ENCODE data around the gene OBP2B.

The OBP2B gene

DNA sequence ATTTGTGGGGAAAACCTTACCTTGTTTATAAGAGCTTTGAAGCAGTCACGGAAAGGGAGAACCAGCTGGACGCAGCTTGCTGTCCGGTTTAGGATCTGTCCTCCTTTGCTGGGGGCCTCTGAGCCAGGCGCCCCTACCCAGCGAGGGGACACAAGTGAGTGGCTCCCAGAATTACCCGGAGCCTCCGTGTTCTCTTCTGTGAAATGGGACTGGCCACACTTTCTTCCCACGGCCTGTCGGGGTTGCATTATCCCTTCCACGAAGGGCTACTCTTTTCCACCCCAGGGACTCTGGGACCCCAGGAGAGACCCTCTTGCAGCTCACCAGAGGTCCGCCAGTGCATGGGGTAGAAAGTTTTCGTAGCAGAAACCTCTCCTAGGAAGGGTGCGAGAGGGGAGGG is 44.9 kb downstream of the OBP2B start:
- no peak for DNase-seq

DNA sequence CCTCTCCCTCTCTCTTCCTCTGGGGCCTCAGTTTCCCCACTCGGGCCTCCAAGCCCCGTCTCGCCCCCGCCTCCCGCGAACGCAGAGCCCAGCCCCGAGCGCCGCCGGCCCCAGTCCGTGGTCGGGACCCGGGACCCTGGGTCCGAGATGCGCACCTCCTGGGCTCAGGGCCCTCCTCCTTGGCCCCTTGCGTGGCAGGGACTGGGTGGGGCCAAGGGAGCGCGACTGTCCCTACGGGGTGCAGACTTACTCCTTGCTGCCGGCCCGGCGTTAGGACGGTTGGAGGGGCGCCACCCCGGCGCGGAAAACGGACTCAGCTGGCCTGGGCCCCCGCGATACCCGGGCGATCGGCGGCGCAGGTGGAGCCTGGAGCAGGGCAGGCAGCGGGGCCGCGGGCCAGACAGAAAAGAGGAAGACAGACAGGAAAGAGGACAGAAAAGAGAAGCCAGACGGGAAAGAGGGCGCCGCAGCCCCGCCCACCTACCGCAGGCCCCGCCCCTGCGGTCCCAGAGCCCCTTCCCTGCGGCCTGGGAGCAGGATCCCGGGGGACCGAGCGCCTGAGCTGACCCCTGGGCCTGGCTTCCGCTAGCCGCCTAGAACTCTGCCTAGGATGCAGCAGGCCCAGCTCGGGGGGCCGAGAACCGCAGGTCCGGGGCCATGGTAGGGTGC is 45.4 kb downstream of the OBP2B start, which contains the start of gene GBGT1:
TSS of gene GBGT1 (minus strand) at position 411 of the 669 bp plus-strand sequence. CDS start 1,502 bp downstream, outside the sequence.
- peak; percentile 73 for DNase-seq

DNA sequence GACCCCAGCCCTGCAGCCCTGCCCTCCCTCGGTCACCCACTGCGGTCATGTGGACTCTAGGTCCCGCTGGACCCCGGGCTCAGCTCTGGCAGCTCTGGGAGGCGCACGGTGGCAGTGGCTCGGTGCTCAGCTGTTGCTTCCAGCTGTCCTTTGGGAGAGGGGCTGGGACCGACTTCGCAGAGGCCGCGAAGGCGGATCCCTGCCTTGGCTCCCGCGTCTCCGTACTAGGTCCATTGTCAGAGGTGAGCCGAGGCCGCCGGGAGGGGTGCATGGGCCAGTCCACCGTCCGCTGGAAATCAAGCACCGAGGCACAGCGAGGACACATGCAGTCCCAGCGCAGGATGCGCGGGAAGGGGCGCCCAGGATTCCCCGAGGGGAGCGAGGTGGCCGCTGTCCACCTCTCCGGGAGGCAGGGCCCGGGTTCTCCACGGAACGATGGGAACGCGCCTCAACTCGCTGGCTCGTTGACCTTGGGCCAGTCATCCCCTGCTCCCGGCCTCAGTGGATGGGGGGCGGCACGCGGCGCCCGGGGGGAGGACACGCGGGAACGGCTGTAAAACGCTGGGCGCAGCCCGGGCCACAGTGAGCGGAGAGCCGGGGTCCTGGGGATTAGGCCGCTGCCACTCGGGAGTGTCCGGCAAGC is 46.1 kb downstream of the OBP2B start:
- no peak for DNase-seq

DNA sequence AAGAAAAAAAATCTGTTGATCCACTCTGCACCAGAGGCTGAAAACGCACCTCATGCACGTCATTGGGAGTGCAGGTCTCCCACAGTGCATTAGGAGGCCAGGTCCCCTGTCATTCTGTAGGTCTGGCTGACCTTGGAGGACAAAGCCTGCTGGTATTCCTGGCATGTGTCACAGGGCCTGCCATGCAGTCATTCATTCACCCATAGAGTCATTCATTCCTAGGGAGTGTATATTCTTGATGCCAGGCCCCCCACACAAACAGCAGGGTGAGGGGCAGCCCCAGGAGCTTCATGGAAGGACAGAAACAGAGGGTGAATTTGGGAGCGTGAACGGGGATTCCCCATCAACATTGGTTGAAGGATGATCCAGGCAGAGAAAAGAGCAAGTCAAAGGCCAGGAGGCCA is 47.5 kb downstream of the OBP2B start:
- peak; percentile 36 for DNase-seq

DNA sequence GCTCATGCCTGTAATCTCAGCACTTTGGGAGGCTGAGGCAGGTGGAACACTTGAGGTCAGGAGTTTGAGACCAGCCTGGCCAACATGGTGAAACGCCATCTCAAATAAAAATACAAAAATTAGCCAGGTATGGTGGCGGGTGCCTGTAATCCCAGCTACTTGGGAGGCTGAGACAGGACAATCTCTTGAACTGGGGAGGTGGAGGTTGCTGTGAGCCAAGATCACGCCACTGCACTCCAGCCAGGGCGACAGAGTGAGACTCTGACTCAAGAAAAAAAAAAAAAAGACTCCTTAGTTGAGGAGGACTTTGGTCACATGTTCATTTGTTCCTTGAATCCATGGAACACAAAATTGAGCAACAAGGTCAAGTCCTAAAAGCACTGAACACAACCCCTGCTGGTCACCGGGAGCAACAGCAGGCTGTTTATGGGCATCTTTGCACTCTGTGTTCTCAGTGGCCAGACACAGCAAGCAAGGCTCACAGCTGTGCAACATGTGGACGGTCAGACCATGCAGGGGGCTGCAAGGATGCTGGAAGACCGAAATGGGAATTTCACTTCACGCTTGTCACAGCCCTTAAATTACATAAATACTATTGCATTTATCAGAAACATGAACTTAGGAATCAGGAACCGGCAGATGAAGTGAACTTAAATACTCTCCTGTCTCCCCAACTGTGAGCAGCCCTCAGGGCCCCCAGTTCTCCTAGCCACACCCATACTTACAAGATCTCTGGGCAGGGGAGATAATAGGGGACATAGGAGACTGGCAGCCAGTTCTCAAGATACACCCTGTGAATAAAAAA is 48.1 kb downstream of the OBP2B start:
- peak; percentile 99 for DNase-seq

DNA sequence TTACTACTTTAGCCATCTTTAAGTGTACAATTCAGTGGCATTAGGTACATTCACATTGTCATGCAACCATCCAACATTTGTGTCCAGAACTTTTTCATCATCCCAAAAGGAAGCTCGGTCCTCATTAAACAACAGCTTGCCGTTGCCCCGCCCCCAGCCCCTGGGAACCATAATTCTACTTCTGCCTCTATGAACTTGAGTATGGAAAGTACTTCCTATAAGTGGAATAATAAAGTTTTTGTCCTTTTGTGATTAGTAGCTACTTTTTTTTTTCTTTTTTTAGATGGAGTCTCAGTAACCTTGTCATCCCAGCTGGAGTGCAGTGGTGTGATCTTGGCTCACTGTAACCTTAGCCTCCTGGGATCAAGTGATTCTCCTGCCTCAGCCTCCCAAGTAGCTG is 50.4 kb downstream of the OBP2B start:
- no peak for DNase-seq
